Keratinocyte (primary cell): ENCODE measurements around the gene SCUBE1.

Source experiments
- EZH2 ChIP-seq: IDR thresholded peaks from one replicate; pipeline ENCODE4 v1.6.1; 2012; ENCODE audit warnings: inconsistent platforms, mild to moderate bottlenecking, low read length, moderate library complexity
- TF ChIP-seq, protein P1 (sequence below), 3 experiments: IDR thresholded peaks in 1 of 3; conservative IDR thresholded peaks in 1 of 3; optimal IDR thresholded peaks in 1 of 3; 2 replicates in 2 of 3; 3 replicates in 1 of 3; pipeline versions ENCODE3 to v1.5.1; 2011; ENCODE audit warnings: low read length in 3 of 3, mild to moderate bottlenecking in 3 of 3, moderate library complexity in 2 of 3, control low read depth in 1 of 3, inconsistent platforms in 1 of 3; ENCODE audit not compliant: insufficient read depth in 2 of 3; ENCODE audit errors: extremely low read depth in 1 of 3

DNA sequence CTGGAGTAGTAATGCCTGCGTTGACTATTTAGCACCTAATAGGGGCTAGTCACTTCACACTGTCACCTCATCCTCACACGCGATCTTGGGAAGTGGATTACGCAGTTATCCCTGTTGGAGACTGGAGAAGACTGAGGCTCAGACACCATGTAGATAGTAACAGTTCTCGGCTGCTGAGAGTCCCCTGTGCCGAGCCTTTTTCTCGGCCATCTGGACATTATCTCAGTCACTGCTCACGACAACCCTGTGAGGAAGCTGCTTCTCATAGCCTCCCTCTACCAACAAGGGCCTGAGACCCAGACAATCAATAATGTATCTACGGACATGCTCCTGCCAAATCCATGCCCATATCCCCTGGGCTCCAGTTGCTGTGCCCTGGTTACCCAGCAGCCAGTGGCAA lies 25.9 kb downstream of the SCUBE1 start:
- TF ChIP-seq, protein P1, sequence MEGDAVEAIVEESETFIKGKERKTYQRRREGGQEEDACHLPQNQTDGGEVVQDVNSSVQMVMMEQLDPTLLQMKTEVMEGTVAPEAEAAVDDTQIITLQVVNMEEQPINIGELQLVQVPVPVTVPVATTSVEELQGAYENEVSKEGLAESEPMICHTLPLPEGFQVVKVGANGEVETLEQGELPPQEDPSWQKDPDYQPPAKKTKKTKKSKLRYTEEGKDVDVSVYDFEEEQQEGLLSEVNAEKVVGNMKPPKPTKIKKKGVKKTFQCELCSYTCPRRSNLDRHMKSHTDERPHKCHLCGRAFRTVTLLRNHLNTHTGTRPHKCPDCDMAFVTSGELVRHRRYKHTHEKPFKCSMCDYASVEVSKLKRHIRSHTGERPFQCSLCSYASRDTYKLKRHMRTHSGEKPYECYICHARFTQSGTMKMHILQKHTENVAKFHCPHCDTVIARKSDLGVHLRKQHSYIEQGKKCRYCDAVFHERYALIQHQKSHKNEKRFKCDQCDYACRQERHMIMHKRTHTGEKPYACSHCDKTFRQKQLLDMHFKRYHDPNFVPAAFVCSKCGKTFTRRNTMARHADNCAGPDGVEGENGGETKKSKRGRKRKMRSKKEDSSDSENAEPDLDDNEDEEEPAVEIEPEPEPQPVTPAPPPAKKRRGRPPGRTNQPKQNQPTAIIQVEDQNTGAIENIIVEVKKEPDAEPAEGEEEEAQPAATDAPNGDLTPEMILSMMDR (optimal IDR thresholded peaks at IDR 0.05 in 1 of 3, IDR thresholded peaks at IDR 0.05 in 1 of 3, conservative IDR thresholded peaks at IDR 0.05 in 1 of 3; ENCODE audit: extremely low read depth in 1 of 3, insufficient read depth in 2 of 3, low read length in 3 of 3), result no peak
- TF ChIP-seq EZH2, result no peak
